GM21717 (cell line): Measurements from ENCODE around the gene FCHSD1.
"Not testable (repeated sequence)": the region's sequence is repeated elsewhere in the genome, so short reads cannot be mapped to it uniquely, and the experiment has no call there.

Source experiments
- ATAC-seq: cut with Tn5 transposase; IDR thresholded peaks from one replicate; pipeline ENCODE4 v1.9.1; 2021; ENCODE audit warnings: mild to moderate bottlenecking, moderate library complexity; ENCODE audit not compliant: unreplicated experiment

Gene FCHSD1

GRCh38 chr5:141618030-141618803, 33.0 kb downstream of the FCHSD1 start:
- ATAC-seq: peak; percentile 25

DNA sequence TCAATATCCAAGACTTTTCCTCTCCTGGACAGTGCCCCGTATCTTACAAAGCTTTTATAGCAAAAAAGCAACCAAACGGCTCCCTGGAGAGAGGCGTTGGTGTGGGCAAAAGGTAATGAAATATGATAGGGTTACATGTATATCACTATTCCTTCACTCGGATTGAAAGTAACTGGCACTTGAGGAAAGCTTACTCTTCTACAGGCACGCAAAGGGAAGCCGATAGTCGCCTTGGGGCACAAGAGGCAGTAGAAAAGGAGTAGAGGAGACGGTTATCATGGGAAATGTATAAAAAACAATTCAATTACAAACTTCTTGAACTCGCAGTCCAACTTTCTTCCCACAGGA, 33.6 kb downstream of the FCHSD1 start:
- no peak for ATAC-seq

GRCh38 chr5:141617128-141617527, 34.1 kb downstream of the FCHSD1 start:
- ATAC-seq: no peak

DNA sequence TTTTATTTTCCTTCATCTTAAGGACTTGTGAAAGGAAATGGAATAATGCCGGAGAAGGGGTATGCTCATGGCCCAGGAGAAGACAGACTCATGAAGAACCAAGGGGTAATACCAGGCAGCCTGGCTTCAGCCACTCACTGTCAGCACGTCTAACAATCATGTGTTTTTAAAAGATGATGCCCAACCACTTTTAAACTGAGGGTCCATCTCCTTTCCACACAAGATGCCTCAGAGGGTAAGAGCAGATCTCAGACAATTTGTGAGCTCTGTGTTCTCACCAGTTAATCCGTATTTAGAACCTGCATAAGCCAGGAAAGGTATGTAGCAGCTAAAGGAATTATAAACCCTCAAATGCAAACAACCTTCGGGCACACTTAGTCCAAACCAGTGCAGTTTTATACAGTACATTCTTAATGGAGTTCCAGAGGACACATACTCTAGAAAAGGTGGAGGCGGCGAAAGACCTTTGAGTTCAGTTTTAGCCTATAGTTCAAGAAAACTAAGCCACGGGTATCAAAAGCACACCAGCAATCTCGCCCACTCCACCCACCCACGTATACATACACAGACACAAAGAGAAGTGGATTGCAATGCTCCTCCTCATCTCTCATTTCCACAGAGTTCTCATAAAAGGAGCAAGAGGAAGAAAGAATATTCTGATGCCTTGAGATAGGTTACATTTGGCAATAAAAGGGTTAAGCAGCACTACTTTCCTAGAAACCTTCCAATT, 35.1 kb downstream of the FCHSD1 start:
- no peak for ATAC-seq

DNA sequence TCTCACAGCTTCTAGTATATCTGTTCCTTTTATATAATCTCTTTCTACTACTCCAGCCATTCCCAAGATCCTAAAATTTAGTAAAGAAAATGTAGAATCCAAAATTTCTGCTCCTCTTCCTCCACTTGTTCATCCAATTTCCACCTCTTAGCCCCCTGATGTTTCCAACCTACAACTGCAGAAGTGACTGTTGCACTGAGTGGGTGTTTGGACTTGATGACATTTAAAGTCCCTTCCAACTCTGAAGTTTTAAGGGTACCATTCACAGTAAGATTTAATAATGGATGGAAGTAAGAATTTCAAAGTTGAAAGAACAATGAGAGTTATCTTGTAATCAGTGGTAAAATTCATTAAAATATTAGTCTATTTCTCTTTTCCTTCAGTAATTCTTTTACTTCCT, 37.9 kb downstream of the FCHSD1 start:
- ATAC-seq: no peak

- no peak for ATAC-seq
Measured at GRCh38 chr5:141611289-141611688, 39.9 kb downstream of the FCHSD1 start.

DNA sequence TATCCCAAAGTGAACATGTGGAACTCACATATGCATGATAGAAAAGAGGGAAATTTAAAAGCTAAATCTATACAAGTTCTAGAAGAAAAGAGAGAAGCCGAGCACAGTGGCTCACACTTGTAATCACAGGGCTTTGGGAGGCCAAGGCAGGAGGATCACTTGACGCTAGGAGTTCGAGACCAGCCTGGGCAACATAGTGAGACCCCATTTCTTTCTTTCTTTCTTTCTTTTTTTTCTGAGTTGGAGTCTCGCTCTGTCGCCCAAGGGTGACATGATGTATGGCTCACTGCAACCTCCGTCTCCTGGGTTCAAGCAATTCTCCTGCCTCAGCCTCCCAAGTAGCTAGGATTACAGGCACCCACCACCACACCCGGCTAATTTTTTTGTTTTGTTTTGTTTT, 41.3 kb downstream of the FCHSD1 start:
- not testable (repeated sequence) for ATAC-seq

DNA sequence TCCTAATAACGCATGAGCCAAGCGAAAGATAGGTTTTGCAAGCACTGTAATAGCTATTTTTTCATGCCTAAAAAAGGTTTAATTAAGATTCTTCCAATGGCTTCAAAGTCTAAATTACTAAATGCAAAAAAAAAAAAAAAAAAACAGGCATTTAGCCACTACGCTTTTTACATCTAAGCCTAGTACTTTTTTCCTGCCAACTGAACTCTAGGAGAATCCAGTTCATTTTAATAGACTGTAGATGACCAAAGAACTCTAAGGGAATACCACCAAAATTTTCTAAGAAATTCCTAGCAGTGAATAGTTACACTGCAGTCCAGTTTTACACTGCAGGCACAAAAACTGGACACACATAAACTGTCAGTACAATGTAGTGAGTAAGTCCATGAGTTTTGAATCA, 42.2 kb downstream of the FCHSD1 start:
- ATAC-seq: no peak

DNA sequence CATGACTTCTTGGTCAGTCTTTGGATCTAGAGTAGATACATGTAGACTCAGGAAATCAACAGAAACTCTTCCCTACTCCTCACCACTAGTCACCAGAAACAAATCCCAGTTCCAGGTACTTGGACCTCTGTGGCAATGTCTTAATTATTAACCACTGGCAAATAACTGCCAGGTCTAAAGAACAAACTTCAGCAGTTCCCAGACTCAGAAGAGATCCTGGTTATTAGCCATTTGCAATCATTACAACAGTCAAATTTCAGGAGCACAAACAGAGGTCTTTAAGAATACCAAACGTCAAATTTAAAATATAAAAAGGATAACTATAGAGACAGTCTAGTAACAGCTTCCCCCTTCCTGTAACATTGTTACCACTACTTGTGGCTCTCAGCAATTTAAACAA, 42.7 kb downstream of the FCHSD1 start:
- no peak for ATAC-seq

- ATAC-seq: no peak
Measured at GRCh38 chr5:141608046-141608445, 43.2 kb downstream of the FCHSD1 start.

- peak; percentile 98 for ATAC-seq
Measured at GRCh38 chr5:141605523-141606277, 45.5 kb downstream of the FCHSD1 start.

GRCh38 chr5:141603923-141604717, 47.1 kb downstream of the FCHSD1 start:
- no peak for ATAC-seq

- ATAC-seq: no peak
Measured at GRCh38 chr5:141602606-141603005, 48.6 kb downstream of the FCHSD1 start.

DNA sequence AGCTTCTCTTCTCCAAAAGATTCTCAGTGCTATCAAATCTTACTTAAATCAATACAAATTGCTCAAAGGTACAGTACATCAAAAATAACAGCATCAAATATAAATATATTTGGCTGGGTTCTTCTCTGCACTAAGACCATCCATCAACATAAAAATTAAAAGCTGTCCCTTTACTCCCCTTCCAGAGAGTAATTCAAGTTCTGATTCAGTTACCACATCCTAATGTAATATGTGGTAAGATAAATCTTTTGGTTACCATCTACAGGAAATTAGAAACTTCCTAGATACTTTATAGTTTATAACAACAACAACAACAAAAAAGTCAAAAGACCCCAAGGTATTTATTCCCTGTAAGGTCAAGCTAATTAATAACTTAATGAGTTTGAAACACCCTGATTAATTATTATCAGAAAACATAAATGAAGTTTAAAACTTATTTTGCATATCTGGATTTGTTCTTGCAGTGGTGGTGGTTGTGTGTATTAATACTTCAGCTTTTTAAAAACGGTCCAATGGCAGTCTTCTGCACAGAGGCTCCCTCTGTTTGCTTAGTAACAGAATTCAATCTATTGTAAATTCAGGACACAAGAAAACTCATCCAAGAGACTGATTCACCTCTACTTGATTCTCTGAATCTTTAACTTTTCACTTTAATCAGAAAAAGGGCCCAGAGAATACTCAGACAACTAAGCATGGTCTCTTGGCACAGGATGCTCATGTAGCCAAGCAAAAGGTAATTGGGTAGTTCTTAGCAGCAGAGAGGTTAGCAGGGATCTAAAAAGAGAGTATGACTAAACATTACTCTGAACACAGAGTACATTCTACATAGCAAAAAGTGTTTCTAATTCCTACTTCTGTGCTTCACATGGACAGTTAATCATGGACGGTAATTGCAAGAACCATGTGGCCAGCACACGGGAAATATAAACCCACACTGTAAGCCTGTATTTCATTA, 52.5 kb downstream of the FCHSD1 start:
- ATAC-seq: no peak

DNA sequence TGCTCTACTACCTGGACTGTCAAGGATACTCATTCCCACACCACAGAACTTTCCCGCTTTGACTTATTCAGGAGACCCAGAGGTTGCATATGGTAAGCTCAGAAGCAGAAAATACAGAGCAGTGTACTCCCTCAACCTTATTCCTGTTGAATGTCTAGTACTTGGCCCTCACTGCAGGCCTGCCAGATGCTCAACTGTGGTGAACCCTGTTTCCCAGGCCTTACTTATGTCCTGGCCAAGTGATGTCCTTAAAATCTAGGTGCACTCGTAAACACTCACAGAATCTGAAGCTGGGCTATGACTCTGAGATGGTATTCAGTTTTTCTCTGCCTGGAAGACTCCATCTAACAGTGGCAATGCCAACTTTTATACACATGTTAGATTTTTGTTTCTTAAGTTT, 53.4 kb downstream of the FCHSD1 start:
- no peak for ATAC-seq

DNA sequence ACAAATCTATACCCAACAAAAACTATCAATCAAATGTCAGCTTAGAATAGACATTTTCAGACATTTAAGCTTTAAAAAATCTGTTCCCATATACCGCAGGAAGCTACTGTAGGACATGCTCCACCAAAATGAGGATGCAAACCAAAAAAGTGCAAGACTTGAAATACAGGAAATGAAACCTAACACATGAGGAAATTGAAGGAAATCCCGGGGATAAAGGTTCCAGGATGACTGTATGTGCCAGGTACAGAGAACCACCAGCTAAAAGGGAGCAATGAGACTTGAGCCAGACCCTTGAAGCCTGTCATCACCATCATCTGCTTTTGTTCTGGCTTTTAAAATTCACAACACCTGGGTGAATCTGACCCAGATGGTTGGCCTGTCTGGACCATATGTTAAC, 53.8 kb downstream of the FCHSD1 start:
- ATAC-seq: peak; percentile 54

- ATAC-seq: no peak
Measured at GRCh38 chr5:141596867-141597266, 54.4 kb downstream of the FCHSD1 start.

GRCh38 chr5:141590127-141590526, 61.1 kb downstream of the FCHSD1 start:
- no peak for ATAC-seq
